GM12892 (cell line): ENCODE measurements around the gene MS4A8.
"Not testable (repeated sequence)": the region's sequence is repeated elsewhere in the genome, so short reads cannot be mapped to it uniquely, and the experiment has no call there.

Source experiments
- DNase-seq: peaks from one replicate; pipeline ENCODE4 v3.0.0; 2011; ENCODE audit not compliant: insufficient read length
- FAIRE-seq: peaks from 2 replicates; lab custom pipeline; 2011; peaks lifted over from hg19 to GRCh38; lab: Jason Lieb, UNC
- POLR2A ChIP-seq: IDR thresholded peaks from 2 replicates; pipeline ENCODE4 v1.6.1; 2011; ENCODE audit warnings: low read depth, low read length, control low read depth
- POLR2AphosphoS5 ChIP-seq: IDR thresholded peaks from 2 replicates; pipeline ENCODE4 v1.6.1; 2011; ENCODE audit warnings: low read depth, low read length, control low read depth
- TAF1 ChIP-seq: IDR thresholded peaks from 2 replicates; pipeline ENCODE4 v1.6.1; 2011; ENCODE audit warnings: low read depth, mild to moderate bottlenecking, control low read depth, low read length, borderline replicate concordance

The MS4A8 gene

DNA sequence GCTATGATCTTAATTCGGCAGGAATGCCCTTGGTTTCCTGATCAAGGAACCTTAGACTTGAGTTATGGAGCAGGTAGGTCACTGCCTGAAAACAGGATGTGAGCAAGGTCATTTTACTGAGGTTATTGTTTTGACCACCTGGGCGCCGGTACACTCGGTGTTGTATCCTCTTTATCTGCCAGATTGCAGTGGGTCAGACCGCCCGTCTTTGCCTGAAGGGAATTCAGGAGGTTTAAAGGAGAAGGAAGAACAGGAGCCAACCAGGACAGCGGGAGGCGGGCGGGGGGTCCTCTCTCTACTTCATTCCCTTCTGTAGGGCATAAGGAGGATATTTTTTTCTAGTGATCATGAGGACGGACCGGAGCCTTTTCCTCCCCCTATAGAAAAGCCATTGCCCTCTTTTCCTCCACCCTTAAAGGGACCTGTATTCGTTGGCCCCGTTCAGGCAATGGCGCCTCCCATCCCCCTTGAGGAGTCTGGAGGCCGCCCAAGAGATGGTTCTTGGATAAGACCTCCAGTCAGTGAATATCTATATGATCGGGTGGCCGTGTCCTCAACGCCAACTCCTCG, 57.9 kb downstream of the MS4A8 start:
- no peak for TF ChIP-seq TAF1
- no peak for TF ChIP-seq POLR2AphosphoS5
- no peak for TF ChIP-seq POLR2A
- FAIRE-seq (no peak), DNase-seq (no peak)

GRCh38 chr11:60758671-60759070, 59.3 kb downstream of the MS4A8 start:
- DNase-seq, FAIRE-seq: not testable (repeated sequence)

DNA sequence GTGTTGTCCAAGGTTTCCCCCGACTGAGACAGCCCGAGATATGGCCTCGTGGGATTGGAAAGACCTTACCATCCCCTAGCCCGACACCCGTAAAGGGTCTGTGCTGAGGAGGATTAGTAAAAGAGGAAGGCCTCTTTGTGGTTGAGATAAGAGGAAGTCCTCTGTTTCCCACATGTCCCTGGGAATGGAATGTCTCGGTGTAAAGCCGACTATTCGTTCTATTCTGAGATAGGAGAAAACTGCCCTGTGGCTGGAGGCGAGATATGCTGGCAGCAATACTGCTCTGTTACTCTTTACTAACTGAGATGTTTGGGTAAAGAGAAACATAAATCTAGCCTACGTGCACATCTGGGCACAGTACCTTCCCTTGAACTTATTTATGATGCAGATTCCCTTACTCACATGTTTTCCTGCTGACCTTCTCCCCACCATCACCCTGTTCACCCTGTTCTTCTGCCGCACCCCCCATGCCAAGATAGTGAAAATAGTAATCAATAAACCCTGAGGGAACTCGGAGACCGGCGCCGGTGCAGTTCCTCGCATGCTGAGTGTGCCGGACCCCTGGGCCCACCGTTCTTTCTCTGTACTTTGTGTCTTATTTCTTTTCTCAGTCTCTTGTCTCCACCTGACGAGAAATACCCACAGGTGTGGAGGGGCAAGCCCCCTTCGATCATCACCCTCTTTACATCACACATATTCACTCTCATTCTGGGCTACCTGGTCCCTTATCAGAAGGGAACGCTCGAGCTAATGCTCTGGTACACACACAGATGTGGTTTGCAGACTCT, 60.2 kb downstream of the MS4A8 start:
- DNase-seq, FAIRE-seq: not testable (repeated sequence)

GRCh38 chr11:60761436-60762190, 62.2 kb downstream of the MS4A8 start:
- TF ChIP-seq POLR2A (no peak), TAF1 (no peak), POLR2AphosphoS5 (no peak)
- FAIRE-seq: peak; percentile 88
- DNase-seq: no peak

DNA sequence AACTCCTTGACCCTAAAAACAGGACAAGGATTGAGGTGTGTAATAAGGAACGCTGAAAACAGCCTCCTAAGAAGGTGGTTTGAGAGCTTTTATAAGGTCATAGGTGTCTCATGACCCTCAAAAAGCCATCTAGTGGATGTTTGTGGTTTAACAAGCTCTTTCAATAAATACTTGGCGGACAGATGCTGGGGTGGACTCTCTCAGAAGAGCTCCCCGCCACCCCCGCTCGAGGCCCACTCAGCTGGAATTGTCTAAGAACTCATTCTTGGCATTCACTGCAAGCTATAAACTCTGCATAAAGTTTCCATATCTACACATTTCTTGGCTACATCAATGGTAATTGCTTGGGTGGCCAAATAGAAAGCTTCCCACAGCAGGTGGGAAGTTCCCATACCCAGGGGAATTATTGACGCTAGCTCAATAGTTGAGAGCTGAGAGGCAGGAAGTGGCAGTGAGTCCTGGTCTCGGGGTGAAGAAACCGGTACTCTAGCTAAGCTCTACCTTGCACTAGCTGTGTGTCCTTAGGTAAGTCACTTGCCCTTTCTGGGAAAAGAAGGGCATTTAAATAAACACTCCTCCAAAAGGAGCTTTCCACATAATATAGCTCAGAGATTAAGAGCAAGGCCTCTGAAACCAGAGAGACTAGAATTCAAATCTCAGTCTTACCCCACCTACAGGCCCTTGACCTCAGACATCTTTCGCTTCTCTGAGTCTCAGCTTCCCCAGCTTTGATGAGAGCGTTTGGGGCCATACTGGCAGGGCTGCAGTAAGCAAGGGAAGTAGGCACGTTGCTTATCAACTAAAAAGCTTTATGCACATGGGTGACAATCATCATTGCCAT, 63.7 kb downstream of the MS4A8 start:
- DNase-seq (no peak), FAIRE-seq (no peak)

GRCh38 chr11:60763692-60764369, 64.4 kb downstream of the MS4A8 start:
- FAIRE-seq: peak; percentile 97
- no peak for DNase-seq
- TF ChIP-seq POLR2A: peak; percentile 29; the same call in 1 of the 2 replicates
- TF ChIP-seq POLR2AphosphoS5: no peak; the same call in 1 of the 2 replicates
- TF ChIP-seq TAF1: no peak

More for the DNA sequence above, 63.7 kb downstream of the MS4A8 start:
- TF ChIP-seq TAF1: no peak
- TF ChIP-seq POLR2AphosphoS5: peak; percentile 50
- no peak; the same call in none of the 2 replicates for TF ChIP-seq POLR2A

GRCh38 chr11:60764879-60765278, 65.5 kb downstream of the MS4A8 start:
- peak; percentile 99 for FAIRE-seq
- no peak for DNase-seq
- TF ChIP-seq TAF1 (no peak), POLR2AphosphoS5 (peak; percentile 77; the same call in 1 of the 2 replicates), POLR2A (peak; percentile 47; the same call in 1 of the 2 replicates)

DNA sequence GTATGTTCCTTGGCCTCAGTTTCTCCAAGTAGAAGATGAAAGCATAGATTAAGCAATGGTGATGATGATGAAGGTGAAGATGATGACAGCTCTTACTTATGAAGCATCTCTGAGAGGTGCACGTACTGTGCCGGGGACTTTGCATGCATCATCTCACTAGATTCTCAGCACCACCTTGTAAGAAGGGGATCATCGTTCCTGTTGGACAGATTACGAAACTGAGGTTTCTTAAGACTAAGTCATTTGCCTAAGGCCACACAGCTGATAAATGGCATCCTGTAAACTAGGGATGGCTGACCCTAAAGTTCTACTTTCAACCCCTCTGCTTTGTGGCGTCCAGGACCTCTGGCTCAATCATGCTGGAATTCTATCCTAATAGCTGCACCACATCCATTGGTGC, 65.9 kb downstream of the MS4A8 start:
- FAIRE-seq: no peak
- DNase-seq: no peak
- no peak for TF ChIP-seq TAF1
- no peak for TF ChIP-seq POLR2A
- TF ChIP-seq POLR2AphosphoS5: 0 out of 2 replicates have a peak, but pooled peaks have one; percentile 7
